CD4-positive, alpha-beta T cell (primary cell): ENCODE measurements around the gene RASGRF2. TPM values are rescaled to one million over a fixed set of nuclear protein-coding genes. Genes with fewer than 3 reads are reported as not detected.

Experiments used
- ATAC-seq: fragments of 200-7000 bp; cut with Tn5 transposase; one replicate; pipeline ENCODE4 v1.10.0; 2022; ENCODE audit warnings: mild to moderate bottlenecking; ENCODE audit not compliant: poor library complexity
- CTCF ChIA-PET: fragments of 350-600 bp; sonication (Branson Sonifier 250); formaldehyde crosslinking; loops from one replicate; lab custom pipeline; 2021; ENCODE audit warnings: antibody characterized with exemption, inconsistent platforms; lab: Charles Lee
- POLR2A ChIA-PET: fragments of 350-600 bp; sonication (Branson Sonifier 250); formaldehyde crosslinking; loops from one replicate; lab custom pipeline; 2021; ENCODE audit warnings: antibody characterized with exemption, inconsistent platforms; lab: Charles Lee
- DNase-seq, 14 experiments: peaks; one replicate each; pipeline ENCODE4 v3.0.0-alpha.2; 2013 to 2020; ENCODE audit warnings: mixed read lengths in 2 of 14
- H3K27ac ChIP-seq, 2 donors: one replicate each; pipeline versions ENCODE4 v1.5.1 to v1.7.0; 2013; ENCODE audit warnings: low read length in 2 of 2, low read depth in 1 of 2, mild to moderate bottlenecking in 1 of 2
- H3K27me3 ChIP-seq, 2 experiments: 1 replicate in 1 of 2; 2 replicates in 1 of 2; pipeline versions ENCODE4 v1.6.1 to v1.7.0; 2013; ENCODE audit warnings: low read length in 2 of 2, control low read depth in 1 of 2, mild to moderate bottlenecking in 1 of 2, moderate library complexity in 1 of 2; ENCODE audit not compliant: insufficient read depth in 2 of 2, control insufficient read depth in 1 of 2
- H3K36me3 ChIP-seq: one replicate; pipeline ENCODE4 v1.6.1; 2013; ENCODE audit warnings: low read length, control low read depth; ENCODE audit not compliant: insufficient read depth
- H3K4me1 ChIP-seq: one replicate; pipeline ENCODE4 v1.6.1; 2013; ENCODE audit warnings: low read length, control low read depth; ENCODE audit not compliant: insufficient read depth
- H3K4me3 ChIP-seq: one replicate; pipeline ENCODE4 v1.5.1; 2013; ENCODE audit warnings: mild to moderate bottlenecking, low read length, moderate library complexity
- H3K9me3 ChIP-seq, 2 experiments: 1 replicate in 1 of 2; 2 replicates in 1 of 2; pipeline versions ENCODE4 v1.6.1 to v1.7.0; 2013; ENCODE audit warnings: low read length in 2 of 2, mild to moderate bottlenecking in 2 of 2, control low read depth in 1 of 2, moderate library complexity in 1 of 2; ENCODE audit not compliant: control insufficient read depth in 1 of 2, insufficient read depth in 1 of 2
- H3K27ac Mint-ChIP-seq: one replicate; pipeline ENCODE4 v1.8.0; 2020; ENCODE audit warnings: mixed read lengths
- H3K27me3 Mint-ChIP-seq: one replicate; pipeline ENCODE4 v1.8.0; 2021; ENCODE audit warnings: mixed read lengths
- H3K36me3 Mint-ChIP-seq: one replicate; pipeline ENCODE4 v1.8.0; 2021; ENCODE audit warnings: low read depth, mixed read lengths
- H3K4me1 Mint-ChIP-seq: one replicate; pipeline ENCODE4 v1.8.0; 2021; ENCODE audit warnings: low read depth, mixed read lengths
- H3K4me3 Mint-ChIP-seq: one replicate; pipeline ENCODE4 v1.8.0; 2020; ENCODE audit warnings: mild to moderate bottlenecking, mixed read lengths
- H3K9me3 Mint-ChIP-seq: one replicate; pipeline ENCODE4 v1.8.0; 2020; ENCODE audit warnings: mixed read lengths
- intact Hi-C, 2 experiments: fragments of 100-400 bp; cut with DNase I in 1 of 2; cut with micrococcal nuclease in 1 of 2; formaldehyde crosslinking; loops; one replicate each; pipeline versions ENCODE4 v1.15.1 to v1.9.0; 2023 to 2025; cut with DNase I, micrococcal nuclease
- total RNA-seq, 174 experiments: library from RNA in 2 of 174; stranded (reverse) in 2 of 174; gene quantifications; one replicate each; pipeline ENCODE4 v1.2.3 and lab custom pipeline; 2021 to 2026
- TF ChIP-seq, protein P1 (sequence below): fragments of 200-600 bp; IDR thresholded peaks from one replicate; pipeline ENCODE4 v1.8.0; 2022; ENCODE audit warnings: antibody characterized with exemption, mild to moderate bottlenecking

The RASGRF2 gene
- total RNA-seq, 2 experiments from 2014 or later, result 21.9 to 24.9 TPM

GRCh38 chr5:81019748-81020147 is 59.6 kb downstream of the RASGRF2 start:
- Mint-ChIP-seq H3K9me3 (no peaks in the 10 kb centered on the region), H3K4me3 (peak overlapping the region; percentile 35), H3K27me3 (no peaks in the 10 kb centered on the region), H3K4me1 (peaks cover 90% of the 10 kb centered on the region), H3K36me3 (no peaks in the 10 kb centered on the region), H3K27ac (peak overlapping the region; percentile 43)
- Histone ChIP-seq H3K9me3 (no peaks in the 10 kb centered on the region), H3K36me3 (no peaks in the 10 kb centered on the region), H3K4me1 (peaks cover 52% of the 10 kb centered on the region), H3K27ac (no peak overlapping the region), H3K4me3 (no peak overlapping the region), H3K27me3 (no peaks in the 10 kb centered on the region)
- TF ChIP-seq, protein P1, sequence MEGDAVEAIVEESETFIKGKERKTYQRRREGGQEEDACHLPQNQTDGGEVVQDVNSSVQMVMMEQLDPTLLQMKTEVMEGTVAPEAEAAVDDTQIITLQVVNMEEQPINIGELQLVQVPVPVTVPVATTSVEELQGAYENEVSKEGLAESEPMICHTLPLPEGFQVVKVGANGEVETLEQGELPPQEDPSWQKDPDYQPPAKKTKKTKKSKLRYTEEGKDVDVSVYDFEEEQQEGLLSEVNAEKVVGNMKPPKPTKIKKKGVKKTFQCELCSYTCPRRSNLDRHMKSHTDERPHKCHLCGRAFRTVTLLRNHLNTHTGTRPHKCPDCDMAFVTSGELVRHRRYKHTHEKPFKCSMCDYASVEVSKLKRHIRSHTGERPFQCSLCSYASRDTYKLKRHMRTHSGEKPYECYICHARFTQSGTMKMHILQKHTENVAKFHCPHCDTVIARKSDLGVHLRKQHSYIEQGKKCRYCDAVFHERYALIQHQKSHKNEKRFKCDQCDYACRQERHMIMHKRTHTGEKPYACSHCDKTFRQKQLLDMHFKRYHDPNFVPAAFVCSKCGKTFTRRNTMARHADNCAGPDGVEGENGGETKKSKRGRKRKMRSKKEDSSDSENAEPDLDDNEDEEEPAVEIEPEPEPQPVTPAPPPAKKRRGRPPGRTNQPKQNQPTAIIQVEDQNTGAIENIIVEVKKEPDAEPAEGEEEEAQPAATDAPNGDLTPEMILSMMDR, result no peak
- intact Hi-C loops, result no loop called here
- DNase-seq (no peak), ATAC-seq (no peak)
- ChIA-PET CTCF (no interaction called here), POLR2A (interaction anchor here (1.1 to 1.2 kb wide), 2 partner anchors 13 to 60 kb away, joined by 3 to 4 read pairs; partner anchors contain the start of gene RASGRF2)

- H3K36me3 Mint-ChIP-seq, result no peaks in the 10 kb centered on the region
- H3K27ac ChIP-seq, result no peak overlapping the region
- CTCF ChIA-PET, result no interaction called here
Observed at GRCh38 chr5:81020478-81021167, 60.5 kb downstream of the RASGRF2 start.

DNA sequence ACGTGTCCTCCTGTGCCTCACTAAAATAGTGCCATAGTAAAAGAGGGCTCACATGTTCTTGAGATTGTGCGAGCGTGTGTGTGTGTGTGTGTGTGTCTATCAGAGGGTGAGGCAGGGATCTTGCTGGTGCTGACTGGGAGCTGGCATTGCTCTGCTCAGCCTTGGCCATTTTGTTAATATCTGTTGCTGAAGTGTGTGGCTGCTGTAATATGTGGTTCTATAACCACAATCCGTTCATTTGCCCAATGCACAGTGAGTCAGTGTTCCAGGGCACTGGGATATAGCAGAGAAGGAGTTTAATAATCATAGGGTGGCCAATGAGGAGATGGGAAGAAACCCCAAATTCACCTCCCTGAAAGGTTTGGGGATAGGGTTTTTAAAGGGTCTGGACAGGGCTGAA is 61.3 kb downstream of the RASGRF2 start:
- Histone ChIP-seq H3K9me3 (no peaks in the 10 kb centered on the region), H3K4me1 (peaks cover 57% of the 10 kb centered on the region), H3K36me3 (no peaks in the 10 kb centered on the region), H3K27ac (no peak overlapping the region), H3K4me3 (no peak overlapping the region), H3K27me3 (no peaks in the 10 kb centered on the region)
- peaks cover 95% of the 10 kb centered on the region for H3K4me1 Mint-ChIP-seq
- intact Hi-C loops, result no loop called here
- CTCF ChIA-PET, result no interaction called here
- no peak for ATAC-seq
- DNase-seq, result no peak
- no peak overlapping the region for H3K4me3 Mint-ChIP-seq
- H3K27me3 Mint-ChIP-seq, result no peaks in the 10 kb centered on the region
- H3K27ac Mint-ChIP-seq, result no peak overlapping the region
- H3K9me3 Mint-ChIP-seq, result no peaks in the 10 kb centered on the region
- H3K36me3 Mint-ChIP-seq, result peaks cover 3% of the 10 kb centered on the region
- TF ChIP-seq, protein P1, result no peak
- POLR2A ChIA-PET, result no interaction called here

More at GRCh38 chr5:81020478-81021167, 60.5 kb downstream of the RASGRF2 start:
- Histone ChIP-seq H3K27me3 (no peaks in the 10 kb centered on the region), H3K36me3 (no peaks in the 10 kb centered on the region), H3K4me1 (peaks cover 57% of the 10 kb centered on the region), H3K9me3 (no peaks in the 10 kb centered on the region), H3K4me3 (no peak overlapping the region)
- ATAC-seq (no peak), DNase-seq (no peak)
- TF ChIP-seq, protein P1, result no peak
- Mint-ChIP-seq H3K9me3 (no peaks in the 10 kb centered on the region), H3K27me3 (no peaks in the 10 kb centered on the region), H3K4me1 (peaks cover 97% of the 10 kb centered on the region), H3K4me3 (no peak overlapping the region), H3K27ac (peak overlapping the region; percentile 43)
- POLR2A ChIA-PET, result interaction anchor here (1.1 to 1.2 kb wide), 2 partner anchors 14 to 61 kb away, joined by 3 to 4 read pairs; partner anchors contain the start of gene RASGRF2
- intact Hi-C loops, result no loop called here
